HUDEP-2 (cell line): ENCODE results near the gene MRPL51.
A peak's percentile ranks its signal among the peaks of the same experiment; 100 is the strongest.

Source experiments
- DNase-seq, 76 experiments: peaks; one replicate each; lab custom pipeline; 2025; ENCODE audit not compliant: unreplicated experiment in 76 of 76; lab: John Stamatoyannopoulos, UW

Gene MRPL51

GRCh38 chr12:6492838-6493496 lies at the start of gene MRPL51:
Gene MRPL51 (minus strand): TSS chr12:6493262. CDS start chr12:6493136, 126 bp downstream.
- DNase-seq, result peak; percentile 13 to 98 (median 94)

GRCh38 chr12:6542209-6543009 lies 49.3 kb upstream of the MRPL51 start:
- no peak for DNase-seq

DNA sequence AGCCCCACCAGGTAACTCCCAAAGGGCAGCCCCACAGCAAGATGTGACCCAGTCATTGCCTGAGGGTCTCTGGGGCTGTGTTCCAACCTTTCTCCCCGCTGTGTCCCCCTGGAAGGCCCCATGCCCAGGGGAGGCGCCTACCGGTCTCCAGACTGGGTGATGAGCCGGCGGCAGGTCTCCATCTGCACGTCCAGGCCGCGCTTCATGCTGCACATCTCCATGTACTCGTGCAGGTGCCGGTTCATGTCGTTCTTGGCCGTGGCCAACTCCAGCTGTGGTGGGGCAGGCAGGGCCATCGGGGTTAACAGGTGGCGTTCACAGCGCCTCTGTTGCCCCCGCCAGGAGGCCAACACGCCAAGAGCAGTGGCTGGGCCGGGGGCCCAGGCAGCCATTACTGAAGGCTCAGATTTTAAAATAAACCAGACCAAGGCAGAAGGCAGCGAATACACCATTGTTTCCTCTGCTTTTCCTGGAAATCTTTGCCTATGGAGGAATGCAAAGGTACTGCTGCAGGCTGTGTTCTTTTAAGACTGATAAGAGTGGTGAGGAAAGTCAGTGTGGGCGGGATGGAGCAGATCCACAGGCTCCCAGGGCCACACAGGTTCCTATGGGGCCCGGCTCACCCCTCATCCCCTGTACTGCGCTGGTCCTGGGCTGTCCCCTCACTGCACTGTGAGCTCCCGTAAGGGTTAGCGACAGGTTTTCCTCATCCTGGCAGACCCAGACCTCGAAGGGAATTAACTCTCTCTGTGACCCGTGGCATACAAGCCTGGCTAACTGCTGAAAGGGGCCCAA lies 48.5 kb upstream of the MRPL51 start:
- no peak for DNase-seq

GRCh38 chr12:6540181-6540877 lies 47.3 kb upstream of the MRPL51 start:
- no peak for DNase-seq

DNA sequence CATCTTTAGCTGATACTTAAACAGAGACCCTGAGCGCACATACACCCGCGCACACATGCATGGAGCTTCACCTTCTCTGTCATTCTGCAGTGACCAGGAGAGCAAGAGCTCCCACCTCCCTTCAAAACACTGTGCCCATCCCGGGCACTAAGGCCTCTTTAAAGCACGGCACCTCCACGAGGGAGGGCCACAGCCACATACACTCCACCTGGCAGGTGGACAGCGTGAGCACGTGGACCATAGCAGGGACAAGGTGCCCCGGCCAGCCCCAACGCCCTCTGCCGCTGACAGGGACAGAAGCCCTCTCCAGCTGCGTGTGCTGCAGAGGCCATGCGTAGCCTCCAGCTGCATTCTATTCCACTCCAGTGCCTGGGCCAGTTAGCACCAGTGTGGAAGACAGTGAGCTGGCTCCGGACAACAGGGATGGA lies 46.7 kb upstream of the MRPL51 start:
- DNase-seq, result no peak

DNA sequence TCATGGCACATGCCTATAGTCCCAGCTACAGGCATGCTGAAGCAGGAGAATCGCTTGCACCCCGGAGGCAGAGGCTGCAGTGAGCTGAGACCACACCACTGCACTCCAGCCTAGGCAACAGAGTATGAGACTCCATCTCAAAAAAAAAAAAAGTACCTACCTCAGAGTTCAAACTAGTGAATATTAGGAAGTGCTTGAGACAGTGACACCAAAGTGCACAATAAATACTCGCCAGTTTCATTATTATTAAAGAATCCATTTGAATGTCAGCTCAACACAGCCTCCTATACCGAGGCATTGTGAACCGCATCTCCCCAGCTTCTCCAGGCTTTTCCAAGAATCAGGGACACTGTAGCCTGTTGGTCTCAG lies 46.2 kb upstream of the MRPL51 start:
- peak in 1 of 76 experiments; percentile 33 for DNase-seq

DNA sequence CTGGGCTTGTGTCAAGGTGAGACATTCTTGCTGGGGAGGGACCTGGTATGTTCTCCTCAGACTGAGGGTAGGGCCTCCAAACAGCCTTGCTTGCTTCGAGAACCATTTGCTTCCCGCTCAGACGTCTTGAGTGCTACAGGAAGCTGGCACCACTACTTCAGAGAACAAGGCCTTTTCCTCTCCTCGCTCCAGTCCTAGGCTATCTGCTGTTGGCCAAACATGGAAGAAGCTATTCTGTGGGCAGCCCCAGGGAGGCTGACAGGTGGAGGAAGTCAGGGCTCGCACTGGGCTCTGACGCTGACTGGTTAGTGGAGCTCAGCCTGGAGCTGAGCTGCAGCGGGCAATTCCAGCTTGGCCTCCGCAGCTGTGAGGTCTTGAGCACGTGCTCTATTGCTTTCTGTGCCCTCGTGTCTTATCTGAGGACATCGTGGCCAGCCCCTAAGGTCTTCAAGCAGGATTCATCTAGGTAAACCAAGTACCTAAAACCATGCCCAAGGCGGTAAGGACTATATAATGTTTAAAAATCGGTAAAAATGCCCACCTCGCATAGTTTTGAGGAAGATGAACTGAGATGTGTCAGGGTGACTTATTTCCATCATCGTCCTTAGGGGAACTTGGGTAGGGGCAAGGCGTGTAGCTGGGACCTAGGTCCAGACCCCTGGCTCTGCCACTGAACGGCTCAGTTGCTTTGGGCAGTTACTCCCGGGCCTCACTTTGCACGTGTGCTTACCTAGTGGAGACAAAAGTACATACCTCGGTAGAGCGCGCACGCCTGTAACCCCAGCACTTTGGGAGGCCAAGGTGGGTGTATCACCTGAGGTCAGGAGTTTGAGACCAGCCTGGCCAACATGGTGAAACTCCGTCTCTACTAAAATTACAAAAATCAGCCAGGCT lies 45.6 kb upstream of the MRPL51 start:
- DNase-seq, result peak in 11 of 76 experiments; percentile 3 to 48 (median 18)

DNA sequence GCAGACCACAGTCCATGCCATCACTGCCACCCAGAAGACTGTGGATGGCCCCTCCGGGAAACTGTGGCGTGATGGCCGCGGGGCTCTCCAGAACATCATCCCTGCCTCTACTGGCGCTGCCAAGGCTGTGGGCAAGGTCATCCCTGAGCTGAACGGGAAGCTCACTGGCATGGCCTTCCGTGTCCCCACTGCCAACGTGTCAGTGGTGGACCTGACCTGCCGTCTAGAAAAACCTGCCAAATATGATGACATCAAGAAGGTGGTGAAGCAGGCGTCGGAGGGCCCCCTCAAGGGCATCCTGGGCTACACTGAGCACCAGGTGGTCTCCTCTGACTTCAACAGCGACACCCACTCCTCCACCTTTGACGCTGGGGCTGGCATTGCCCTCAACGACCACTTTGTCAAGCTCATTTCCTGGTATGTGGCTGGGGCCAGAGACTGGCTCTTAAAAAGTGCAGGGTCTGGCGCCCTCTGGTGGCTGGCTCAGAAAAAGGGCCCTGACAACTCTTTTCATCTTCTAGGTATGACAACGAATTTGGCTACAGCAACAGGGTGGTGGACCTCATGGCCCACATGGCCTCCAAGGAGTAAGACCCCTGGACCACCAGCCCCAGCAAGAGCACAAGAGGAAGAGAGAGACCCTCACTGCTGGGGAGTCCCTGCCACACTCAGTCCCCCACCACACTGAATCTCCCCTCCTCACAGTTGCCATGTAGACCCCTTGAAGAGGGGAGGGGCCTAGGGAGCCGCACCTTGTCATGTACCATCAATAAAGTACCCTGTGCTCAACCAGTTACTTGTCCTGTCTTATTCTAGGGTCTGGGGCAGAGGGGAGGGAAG lies 44.7 kb upstream of the MRPL51 start:
- peak in 71 of 76 experiments; percentile 8 to 75 (median 55) for DNase-seq

- DNase-seq, result peak in 1 of 76 experiments; percentile 3
Observed at GRCh38 chr12:6536894-6537579, 44.0 kb upstream of the MRPL51 start.

- DNase-seq, result no peak
Observed at GRCh38 chr12:6535960-6536847, 43.1 kb upstream of the MRPL51 start.

- DNase-seq, result no peak
Observed at GRCh38 chr12:6535697-6535946, 42.6 kb upstream of the MRPL51 start.

DNA sequence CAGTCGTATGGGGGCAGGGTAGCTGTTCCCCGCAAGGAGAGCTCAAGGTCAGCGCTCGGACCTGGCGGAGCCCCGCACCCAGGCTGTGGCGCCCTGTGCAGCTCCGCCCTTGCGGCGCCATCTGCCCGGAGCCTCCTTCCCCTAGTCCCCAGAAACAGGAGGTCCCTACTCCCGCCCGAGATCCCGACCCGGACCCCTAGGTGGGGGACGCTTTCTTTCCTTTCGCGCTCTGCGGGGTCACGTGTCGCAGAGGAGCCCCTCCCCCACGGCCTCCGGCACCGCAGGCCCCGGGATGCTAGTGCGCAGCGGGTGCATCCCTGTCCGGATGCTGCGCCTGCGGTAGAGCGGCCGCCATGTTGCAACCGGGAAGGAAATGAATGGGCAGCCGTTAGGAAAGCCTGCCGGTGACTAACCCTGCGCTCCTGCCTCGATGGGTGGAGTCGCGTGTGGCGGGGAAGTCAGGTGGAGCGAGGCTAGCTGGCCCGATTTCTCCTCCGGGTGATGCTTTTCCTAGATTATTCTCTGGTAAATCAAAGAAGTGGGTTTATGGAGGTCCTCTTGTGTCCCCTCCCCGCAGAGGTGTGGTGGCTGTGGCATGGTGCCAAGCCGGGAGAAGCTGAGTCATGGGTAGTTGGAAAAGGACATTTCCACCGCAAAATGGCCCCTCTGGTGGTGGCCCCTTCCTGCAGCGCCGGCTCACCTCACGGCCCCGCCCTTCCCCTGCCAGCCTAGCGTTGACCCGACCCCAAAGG lies 42.1 kb upstream of the MRPL51 start:
- peak in 59 of 76 experiments; percentile 13 to 81 (median 52) for DNase-seq

DNA sequence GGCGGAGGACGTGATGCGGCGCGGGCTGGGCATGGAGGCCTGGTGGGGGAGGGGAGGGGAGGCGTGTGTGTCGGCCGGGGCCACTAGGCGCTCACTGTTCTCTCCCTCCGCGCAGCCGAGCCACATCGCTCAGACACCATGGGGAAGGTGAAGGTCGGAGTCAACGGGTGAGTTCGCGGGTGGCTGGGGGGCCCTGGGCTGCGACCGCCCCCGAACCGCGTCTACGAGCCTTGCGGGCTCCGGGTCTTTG lies 41.6 kb upstream of the MRPL51 start:
- DNase-seq, result peak in 24 of 76 experiments; percentile 28 to 87 (median 77)

DNA sequence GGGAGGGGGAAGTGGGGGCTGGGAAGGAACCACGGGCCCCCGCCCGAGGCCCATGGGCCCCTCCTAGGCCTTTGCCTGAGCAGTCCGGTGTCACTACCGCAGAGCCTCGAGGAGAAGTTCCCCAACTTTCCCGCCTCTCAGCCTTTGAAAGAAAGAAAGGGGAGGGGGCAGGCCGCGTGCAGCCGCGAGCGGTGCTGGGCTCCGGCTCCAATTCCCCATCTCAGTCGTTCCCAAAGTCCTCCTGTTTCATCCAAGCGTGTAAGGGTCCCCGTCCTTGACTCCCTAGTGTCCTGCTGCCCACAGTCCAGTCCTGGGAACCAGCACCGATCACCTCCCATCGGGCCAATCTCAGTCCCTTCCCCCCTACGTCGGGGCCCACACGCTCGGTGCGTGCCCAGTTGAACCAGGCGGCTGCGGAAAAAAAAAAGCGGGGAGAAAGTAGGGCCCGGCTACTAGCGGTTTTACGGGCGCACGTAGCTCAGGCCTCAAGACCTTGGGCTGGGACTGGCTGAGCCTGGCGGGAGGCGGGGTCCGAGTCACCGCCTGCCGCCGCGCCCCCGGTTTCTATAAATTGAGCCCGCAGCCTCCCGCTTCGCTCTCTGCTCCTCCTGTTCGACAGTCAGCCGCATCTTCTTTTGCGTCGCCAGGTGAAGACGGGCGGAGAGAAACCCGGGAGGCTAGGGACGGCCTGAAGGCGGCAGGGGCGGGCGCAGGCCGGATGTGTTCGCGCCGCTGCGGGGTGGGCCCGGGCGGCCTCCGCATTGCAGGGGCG lies 41.0 kb upstream of the MRPL51 start, which contains the start of gene GAPDH:
Gene GAPDH (plus strand): TSS at position 595 of the 772 bp plus-strand sequence. CDS start 316 bp downstream, outside the sequence.
- peak in 75 of 76 experiments; percentile 46 to 96 (median 86) for DNase-seq

DNA sequence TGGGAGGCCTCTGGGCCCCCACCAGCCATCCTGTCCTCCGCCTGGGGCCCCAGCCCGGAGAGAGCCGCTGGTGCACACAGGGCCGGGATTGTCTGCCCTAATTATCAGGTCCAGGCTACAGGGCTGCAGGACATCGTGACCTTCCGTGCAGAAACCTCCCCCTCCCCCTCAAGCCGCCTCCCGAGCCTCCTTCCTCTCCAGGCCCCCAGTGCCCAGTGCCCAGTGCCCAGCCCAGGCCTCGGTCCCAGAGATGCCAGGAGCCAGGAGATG lies 40.5 kb upstream of the MRPL51 start:
- peak in 18 of 76 experiments; percentile 26 to 87 (median 57) for DNase-seq

DNA sequence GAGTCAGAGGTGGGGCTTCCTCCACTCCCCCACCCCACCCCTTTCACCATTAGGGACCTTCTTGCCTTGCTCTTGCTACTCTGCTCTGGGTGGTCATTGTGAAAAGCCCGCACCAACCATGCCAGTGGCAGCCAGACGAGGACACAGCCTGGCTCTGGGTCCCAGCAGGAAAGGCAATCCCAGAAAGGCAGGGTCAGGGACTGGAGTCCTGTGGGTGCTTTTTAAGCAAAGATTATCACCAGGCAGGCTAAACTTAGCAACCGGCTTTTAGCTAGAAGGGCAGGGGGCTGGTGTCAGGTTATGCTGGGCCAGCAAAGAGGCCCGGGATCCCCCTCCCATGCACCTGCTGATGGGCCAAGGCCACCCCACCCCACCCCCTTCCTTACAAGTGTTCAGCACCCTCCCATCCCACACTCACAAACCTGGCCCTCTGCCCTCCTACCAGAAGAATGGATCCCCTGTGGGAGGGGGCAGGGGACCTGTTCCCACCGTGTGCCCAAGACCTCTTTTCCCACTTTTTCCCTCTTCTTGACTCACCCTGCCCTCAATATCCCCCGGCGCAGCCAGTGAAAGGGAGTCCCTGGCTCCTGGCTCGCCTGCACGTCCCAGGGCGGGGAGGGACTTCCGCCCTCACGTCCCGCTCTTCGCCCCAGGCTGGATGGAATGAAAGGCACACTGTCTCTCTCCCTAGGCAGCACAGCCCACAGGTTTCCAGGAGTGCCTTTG lies 40.0 kb upstream of the MRPL51 start:
- DNase-seq, result peak in 43 of 76 experiments; percentile 23 to 74 (median 53)
